Endometrium (tissue), 2 donors: ENCODE results near the gene FAM131A.
"Not testable (repeated sequence)": the region's sequence is repeated elsewhere in the genome, so short reads cannot be mapped to it uniquely, and the experiment has no call there.

Experiments
- FAIRE-seq: peaks from 2 replicates; lab custom pipeline; 2012; peaks lifted over from hg19 to GRCh38; lab: Jason Lieb, UNC
- donor health status: control.
- donor health status: control.

The FAM131A gene

DNA sequence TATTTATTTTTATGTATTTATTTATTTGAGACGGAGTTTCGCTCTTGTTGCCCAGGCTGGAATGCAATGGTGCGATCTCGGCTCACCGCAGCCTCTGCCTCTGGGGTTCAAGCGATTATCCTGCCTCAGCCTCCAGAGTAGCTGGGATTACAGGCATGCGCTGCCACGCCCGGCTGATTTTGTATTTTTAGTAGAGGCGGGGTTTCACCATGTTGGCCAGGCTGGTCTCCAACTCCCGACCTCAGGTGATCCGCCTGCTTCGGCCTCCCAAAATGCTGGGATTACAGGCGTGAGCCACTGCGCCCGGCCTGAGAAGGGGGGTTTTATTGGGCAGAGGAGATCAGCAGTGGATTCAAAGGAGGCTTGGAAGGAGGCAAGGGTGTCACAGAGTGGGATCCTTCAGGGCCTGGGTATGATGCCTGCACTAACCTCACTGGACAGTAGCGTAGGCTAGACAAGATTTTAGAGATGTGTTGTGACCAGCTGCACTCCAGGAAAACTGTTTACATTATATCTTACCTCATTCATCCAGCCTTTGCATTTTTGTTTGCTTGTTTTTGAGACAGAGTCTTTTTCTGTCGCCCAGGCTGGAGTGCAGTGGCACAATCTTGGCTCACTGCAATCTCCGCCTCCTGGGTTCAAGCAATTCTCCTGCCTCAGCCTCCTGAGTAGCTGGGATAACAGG is 2.2 kb downstream of the FAM131A start:
- not testable (repeated sequence) for FAIRE-seq

DNA sequence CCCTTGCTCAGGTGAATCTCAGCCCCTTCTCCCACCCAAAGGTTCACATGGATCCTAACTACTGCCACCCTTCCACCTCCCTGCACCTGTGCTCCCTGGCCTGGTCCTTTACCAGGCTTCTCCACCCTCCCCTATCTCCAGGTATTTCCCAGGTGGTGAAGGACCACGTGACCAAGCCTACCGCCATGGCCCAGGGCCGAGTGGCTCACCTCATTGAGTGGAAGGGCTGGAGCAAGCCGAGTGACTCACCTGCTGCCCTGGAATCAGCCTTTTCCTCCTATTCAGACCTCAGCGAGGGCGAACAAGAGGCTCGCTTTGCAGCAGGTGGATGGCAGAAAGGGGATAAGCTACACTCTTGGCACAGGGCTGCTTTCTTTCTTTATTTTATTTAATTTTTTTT is 4.5 kb downstream of the FAM131A start:
- FAIRE-seq, result no peak

DNA sequence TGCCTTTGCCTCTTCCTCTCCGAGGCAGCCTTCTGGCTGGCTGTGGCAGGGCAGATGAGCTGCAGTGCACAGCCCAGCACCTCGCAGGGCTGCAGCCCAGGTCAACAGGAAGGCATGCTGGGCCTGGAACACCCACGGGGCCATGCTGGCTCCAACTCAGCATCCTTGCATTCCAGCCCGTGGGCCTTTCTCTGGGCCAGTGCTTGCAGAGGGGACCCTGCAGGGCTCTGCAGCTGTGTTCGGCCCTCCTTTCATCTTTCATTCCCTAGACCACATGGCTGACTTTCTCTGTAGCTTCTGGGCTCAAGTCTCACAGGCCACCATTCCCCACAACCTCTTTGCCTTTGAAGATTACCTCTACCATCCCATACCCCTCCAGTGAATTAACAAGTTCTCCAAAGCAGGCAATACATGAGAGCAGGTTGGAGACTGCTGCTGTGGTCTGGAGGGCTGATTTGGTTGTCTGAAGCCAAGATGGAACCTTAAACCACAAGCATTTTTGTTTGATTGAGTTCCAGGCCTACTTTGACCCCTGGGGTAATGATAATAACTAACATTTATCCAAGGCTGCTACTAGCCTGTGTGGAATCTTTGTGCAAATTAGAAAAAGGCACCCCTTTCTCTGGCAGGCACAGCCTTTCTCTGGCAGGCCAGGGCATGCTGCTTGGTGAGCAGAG is 5.9 kb downstream of the FAM131A start:
- no peak for FAIRE-seq

DNA sequence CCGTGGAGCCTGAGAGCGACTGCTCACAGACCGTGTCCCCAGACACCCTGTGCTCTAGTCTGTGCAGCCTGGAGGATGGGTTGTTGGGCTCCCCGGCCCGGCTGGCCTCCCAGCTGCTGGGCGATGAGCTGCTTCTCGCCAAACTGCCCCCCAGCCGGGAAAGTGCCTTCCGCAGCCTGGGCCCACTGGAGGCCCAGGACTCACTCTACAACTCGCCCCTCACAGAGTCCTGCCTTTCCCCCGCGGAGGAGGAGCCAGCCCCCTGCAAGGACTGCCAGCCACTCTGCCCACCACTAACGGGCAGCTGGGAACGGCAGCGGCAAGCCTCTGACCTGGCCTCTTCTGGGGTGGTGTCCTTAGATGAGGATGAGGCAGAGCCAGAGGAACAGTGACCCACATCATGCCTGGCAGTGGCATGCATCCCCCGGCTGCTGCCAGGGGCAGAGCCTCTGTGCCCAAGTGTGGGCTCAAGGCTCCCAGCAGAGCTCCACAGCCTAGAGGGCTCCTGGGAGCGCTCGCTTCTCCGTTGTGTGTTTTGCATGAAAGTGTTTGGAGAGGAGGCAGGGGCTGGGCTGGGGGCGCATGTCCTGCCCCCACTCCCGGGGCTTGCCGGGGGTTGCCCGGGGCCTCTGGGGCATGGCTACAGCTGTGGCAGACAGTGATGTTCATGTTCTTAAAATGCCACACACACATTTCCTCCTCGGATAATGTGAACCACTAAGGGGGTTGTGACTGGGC is 7.3 kb downstream of the FAM131A start:
- no peak for FAIRE-seq

DNA sequence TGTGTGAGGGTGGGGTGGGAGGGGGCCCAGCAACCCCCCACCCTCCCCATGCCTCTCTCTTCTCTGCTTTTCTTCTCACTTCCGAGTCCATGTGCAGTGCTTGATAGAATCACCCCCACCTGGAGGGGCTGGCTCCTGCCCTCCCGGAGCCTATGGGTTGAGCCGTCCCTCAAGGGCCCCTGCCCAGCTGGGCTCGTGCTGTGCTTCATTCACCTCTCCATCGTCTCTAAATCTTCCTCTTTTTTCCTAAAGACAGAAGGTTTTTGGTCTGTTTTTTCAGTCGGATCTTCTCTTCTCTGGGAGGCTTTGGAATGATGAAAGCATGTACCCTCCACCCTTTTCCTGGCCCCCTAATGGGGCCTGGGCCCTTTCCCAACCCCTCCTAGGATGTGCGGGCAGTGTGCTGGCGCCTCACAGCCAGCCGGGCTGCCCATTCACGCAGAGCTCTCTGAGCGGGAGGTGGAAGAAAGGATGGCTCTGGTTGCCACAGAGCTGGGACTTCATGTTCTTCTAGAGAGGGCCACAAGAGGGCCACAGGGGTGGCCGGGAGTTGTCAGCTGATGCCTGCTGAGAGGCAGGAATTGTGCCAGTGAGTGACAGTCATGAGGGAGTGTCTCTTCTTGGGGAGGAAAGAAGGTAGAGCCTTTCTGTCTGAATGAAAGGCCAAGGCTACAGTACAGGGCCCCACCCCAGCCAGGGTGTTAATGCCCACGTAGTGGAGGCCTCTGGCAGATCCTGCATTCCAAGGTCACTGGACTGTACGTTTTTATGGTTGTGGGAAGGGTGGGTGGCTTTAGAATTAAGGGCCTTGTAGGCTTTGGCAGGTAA is 8.1 kb downstream of the FAM131A start:
- FAIRE-seq, result no peak

DNA sequence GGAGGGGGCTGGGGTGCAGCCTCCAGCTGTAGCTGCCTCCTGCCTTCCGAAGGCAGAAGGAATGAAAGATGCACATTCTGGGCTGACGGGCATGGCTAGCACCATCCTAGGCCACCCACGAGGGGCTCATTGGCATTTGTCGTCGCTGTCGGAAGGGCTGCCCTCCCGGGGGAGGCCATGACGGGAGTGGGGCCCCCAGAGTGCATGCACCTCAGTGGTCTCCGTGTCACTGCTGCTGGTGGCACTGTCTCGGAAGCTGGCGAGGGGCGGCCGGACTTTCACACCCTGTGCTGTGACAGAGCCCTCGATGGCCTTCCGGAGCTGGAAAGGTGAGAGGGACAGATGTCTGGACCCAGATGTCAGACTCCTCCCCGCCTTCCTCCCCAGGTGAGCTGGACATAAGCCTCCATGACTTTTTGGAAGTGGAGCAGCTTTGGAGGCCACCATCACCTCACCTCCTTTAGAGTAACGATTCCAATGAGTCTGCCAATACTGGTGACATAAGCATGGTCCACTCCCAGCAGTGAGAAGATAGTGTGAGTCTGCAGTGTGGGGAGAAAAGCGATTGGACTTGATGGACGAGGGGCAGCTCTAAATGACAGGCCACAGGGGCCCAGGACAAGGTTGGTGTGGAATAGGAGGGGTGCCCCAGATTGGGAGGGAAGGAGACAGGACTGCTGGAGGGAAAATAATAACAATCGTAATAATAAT is 9.2 kb downstream of the FAM131A start:
- FAIRE-seq, result no peak

DNA sequence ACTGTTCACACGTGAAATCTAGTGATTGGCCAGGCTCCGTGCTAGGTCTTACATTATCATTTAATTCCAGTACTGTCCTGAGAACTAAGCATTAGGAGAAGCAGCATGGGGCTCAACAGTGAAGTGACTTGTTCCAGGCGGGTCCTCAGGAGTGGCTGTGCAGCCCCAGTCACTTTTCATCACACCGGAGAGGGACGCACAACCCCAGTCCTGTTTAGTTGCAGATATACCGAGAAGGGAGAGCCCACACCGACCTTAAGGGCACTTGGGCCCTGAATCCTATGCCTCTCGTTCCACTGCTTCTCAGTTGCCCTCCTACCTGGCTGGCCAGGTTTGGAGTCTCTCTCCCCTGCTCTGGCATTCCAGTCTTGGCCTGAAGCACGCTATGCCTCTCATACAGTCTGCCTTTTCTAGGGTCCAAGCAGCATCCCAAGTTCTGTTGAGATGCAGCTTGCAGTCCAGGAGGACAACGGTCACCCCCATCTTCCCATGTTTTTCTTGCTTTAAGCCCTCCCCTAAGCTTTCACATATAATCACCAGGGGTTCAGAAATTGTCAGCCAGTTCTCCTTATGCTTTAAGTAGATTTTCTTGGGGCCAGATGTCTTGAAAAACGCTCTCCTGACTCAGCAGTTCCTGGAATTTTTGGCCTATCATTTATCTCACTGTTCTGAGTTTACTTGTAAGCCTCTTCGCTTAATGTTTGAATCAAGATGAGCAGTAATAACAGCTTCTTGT is 10.1 kb downstream of the FAM131A start:
- no peak for FAIRE-seq

DNA sequence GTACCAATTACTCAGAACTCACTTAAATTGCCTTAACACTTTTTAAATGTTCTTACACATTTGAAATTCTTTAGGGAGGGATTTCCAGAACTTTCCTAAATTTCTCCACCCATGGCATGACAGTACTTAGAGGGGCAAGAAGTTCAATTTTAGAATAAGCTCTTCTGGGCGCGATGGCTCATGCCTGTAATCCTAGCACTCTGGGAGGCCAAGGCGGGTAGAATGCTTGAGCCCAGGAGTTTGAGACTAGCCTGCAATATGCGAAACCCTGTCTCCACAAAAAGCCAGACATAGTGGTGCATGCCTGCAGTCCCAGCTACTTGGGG is 10.6 kb downstream of the FAM131A start:
- no peak for FAIRE-seq

DNA sequence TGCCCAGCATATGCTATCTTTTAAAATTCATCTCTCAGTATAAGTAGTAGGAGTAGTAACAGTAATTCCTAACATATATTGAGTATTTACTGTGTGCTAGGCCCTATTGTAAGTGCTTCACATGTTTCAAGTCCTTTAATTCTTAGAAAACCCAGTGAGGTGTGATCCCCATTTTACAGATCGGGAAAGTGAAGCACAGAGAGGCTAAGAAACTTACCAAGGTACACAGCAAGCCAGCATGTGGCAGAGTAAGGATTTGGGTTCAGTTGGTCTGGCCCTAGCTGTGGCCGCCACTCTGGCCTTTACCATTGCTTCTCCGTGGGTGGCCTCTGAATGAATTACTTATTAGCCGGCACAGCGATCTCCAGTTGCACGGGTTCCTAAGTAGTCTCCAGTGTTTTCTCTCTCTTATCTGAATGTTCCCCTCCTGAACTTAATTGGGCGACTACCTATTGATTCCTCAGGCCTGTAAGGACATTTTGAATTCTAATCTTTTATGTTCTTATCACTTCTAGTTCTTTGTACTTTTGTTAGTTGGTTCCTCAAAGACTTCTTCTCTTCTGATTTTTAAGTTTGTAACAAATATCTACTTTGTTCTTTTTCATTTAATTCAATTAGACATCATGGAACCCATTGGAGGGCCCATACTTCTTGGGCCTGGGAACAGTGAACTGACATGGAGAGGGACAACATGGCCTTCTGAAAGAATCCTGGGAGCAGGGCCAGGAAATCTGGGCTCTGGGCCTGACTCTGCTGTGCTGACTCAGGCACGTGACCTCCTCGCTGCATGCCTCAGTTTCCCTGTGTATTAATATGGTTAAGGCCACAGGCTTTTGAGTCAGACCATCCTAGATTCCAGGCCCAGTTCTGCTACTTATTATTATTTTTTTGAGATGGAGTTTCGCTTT is 12.4 kb downstream of the FAM131A start:
- no peak for FAIRE-seq

DNA sequence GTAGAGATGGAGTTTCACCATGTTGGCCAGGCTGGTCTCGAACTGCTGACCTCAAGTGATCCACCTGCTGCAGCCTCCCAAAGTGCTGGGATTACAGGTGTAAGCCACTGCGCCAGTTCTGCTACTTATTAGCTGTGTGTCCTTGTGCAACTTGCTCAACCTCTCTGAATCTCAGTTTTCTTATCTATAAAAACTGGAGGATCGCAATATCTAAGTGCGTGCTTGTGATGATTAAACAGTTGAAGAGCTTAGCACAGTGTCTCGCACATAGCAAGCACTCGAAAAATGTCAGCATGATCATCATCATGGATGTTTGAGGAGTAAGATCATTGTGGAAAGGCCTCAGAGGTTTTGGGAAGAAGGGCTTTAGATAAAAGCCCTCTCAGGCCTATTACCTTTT is 13.2 kb downstream of the FAM131A start:
- no peak for FAIRE-seq

DNA sequence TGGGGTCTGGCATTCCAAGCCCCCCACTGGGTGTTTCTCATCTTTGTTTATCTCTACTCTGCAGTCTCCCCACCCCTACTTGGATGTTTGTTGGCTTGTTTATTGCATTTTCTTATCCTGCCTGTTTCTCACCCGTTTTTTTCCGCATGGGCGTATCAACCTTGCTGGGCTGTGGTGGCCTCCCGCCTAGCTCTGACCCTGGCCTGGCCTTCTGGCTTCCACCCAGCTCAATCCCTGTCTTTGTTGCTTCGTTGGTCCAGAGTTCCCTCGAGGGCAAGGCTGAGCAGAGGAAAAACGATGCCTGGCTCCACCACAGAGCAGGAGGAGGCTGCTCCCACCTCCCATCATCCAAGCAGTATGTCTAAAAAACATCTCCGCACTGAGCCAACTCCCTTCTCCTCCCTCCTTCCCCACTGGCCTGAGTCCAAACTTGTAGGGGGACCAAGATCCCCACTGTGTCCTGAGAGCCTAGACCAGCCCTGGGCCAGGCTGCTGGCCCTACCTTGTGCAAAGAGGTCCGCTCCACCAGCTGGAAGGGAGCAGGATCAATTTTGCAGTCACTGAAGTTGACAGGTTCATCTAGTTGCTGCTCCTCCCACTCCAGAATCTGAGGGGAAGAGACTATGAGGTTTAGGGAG is 14.2 kb downstream of the FAM131A start:
- FAIRE-seq, result no peak

DNA sequence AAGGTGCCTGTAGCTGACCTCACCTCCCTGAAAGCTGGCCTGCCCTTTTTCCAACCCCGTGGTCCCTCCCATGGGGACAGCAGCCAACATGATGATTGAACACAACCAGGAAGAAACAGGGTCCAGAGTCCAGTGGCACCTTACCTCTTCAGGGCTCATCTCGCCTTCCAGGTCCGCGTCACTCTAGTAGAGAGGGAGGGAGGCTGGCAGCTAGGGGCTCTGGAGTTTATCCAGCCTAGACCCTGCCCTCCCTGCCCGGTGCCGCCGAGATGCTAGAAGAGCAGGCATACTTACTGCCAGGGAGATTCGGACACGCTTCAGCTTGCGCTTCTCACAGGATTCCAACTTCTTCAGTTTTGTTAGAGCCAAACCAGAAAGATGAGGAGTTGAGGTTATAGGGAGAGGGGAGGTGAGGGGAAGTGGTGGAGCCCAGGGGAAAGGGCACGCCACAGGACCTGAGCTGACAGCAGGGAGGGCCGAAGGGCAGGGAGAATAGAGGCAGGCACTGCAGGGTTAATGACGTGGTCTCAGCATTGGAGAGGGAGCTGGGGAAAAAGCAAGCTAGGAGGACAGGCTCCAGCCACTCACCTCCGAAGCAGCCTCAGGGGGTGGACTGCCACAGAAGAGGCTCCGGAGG is 14.9 kb downstream of the FAM131A start:
- FAIRE-seq, result no peak

DNA sequence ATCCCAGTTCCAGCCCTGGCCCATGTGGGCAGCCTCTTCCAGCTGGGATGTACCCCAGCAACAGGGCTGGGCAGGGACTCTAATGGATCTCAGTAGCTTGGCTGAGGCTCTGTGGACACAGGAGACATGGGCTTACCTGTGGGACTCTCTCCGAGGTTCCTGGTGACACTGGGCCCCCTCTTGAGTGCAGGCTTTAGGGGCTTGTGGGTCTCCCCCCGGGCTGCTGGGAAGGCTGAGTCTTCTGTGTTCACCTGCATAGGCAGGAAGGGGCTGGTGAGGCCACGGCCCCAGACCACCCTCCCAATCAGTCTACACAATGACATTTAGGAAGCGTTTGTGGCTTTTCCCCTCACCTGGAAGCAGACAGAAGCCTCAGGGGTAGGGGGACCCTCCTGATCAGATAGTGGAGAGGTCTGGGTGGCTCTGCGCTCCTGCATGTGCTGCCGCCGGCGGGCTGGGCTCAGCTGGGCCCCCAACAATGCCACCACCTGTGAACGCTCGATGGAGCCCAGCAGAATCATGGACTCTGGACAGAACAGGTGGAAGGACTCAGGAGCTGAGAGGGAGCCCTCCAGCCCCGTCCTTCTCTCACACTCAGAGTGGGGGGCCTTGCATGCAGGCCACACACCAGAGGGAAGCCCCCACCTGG is 15.6 kb downstream of the FAM131A start:
- no peak for FAIRE-seq

DNA sequence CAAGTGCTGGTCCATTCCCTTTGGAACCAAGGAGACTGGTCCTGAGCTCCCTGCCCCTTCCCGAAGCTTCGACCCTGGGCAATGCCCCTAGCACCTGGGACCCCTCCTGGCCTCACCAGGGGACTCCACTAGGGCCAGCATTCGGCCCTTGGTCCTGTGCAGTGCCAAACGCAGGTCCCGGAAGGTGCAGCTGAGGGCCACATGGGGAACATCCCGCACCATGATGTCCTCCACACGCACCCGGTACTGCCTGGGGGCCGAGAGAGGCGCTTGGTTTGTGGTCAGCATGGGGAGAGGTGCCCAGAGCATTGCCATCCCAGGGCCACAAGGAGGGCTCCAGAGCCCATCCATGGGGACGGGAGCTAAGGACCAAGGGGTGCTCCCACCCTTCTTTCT is 16.1 kb downstream of the FAM131A start:
- no peak for FAIRE-seq

DNA sequence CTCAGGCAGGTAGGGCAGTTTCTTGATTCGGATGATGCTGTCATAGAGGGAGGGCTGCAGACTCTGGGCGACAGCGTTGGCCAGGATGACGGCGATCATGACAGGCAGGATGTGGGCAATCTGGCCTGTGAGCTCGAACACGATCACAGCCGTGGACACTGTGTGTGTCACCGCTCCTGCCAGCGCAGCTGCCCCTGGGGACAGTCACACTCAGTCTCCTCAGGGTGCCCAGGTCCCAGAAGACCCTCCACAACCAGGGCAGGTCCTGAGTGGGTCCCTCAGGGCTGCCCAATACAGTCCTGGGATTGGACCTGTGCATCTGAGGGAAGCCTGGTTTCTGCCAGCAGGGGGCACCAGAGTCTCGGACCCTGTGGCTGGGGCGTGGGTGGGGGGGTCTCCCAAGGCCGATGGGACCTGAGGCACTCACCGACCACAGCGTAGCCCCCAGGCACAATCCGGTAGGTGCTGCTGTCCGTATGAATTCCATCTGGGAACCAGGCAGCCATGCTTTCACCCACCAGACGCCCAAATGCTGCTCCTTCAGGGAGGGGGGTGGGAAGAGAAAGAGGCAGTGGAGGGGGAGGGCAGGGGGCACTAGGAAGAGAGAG is 16.8 kb downstream of the FAM131A start:
- FAIRE-seq, result no peak

DNA sequence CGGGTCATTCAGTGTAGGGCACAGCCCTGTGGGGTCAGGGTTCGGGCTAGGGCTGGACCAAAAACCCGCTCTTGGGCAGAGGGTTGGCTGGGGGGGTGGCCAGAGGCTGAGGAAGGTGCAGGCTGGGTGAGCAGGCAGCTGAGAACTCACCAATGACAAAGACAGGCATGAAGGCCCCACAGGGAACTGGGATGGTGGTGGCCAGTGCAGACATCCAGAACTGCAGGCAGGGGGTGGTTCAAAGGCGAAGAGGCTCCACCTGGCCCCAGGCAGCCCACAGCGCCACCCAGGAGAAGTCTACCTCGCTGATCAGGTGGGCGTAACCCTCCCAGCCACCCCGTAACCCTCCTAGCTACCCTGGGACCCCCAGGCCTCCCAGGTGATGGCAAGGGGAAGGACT is 17.4 kb downstream of the FAM131A start:
- FAIRE-seq, result no peak

DNA sequence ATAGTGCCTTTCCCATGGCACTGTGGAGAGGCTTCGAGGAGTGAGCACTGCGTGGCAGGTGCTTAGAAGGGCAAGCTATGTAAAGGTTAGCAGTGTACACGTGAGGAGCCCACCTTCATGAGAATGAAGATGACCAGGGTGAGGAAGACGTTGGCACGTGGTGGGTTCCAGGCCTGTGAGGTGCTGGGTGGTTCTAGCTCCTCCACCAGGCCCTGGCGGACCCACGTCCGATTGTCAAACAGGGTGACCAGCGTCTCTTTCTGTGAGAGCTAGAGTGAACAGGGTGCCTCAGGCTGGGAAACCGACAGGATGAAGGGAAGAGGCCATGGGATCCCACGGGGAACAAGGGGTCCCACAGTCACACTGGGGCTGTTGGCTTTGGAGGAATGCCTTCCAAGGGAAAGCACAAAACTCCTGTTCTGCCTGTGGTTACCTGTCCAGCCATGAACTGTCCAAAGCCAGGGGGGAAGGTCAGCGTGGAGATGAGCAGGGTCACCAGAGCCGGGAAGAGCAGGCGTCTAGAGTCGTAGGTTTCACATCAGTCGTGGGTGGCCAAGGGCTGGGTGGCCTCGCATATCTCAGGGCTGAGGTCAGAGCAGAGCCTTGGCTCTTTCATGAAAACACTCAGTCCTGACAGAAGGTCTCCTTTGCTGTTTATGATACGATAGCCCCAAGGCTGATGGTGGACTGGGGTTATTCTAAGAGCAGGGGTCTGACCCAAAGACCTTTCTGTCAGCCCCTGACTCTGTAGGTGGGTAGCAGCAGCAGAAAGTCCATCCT is 18.1 kb downstream of the FAM131A start:
- no peak for FAIRE-seq
